ENCODE measurements around the gene HEPH.
"Not testable (repeated sequence)": the region's sequence is repeated elsewhere in the genome, so short reads cannot be mapped to it uniquely, and the experiment has no call there.

Gene HEPH

DNA sequence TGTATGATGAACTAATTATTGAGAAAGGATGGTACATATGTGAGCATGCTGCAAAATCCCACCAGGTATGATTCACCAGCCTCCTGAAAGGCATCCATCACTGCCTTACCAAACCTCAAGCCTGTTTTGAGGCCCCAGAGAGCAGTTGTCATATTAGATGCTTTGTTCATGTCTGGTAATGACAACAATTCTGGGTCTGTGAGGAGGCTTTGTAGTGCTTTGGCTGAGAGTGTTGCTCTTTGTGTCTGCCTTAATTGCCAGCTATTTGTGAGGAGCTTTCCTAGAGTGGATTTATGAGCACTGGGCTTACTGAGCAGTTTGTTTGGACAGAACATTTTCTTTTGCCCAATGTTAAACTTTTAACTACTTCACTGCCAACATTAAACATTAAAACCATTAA lies 69.2 kb downstream of the HEPH start:
- no peak for DNase-seq

GRCh38 chrX:66233904-66234303 lies 69.9 kb downstream of the HEPH start:
- not testable (repeated sequence) for DNase-seq

DNA sequence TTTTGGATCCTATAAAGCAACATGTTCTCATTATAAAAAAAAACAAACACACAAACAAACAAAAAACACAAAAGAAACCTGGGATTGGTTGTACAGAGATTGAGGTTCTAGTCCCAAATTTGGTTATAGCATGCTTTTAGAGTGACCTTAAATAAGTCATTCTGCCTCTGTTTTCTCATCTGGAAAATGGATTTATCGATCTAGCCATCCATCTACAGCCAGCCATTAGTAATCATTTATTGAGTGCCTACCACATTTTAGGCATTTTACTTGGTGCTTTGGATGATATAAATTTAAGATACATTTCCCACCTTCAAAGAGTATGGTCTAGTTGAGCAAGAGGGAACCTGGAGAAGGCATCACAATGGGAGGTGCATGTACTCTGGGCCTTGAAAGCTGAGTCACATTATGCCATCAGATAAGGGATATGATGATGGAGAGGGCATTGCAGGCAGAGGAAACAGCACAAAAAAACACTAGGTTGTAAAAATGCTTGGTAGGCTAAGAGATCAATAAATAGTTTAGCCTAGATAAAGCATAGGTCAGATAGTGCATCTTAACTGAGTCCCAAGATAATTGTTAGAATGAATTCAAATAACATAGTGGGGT lies 91.4 kb downstream of the HEPH start:
- no peak for DNase-seq

DNA sequence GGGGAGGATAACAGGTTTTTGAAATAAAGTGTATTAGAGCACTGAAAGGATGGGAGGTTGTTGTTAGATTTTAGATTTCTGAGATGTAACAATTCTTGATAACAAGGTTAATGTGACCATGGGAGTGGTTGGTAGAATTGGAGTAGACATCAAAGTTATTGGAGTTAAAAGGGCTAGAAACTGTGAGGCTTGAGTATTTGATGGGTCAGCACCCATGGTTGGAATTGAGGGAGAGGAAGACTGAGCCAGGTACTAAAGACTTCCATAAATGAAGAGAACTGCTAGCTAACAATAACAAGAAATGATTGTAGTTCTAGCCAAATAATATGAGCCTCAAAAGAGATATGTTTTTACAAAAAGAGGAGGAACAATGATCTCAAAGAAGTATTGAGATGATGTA lies 98.8 kb downstream of the HEPH start:
- no peak for DNase-seq

Data from hematopoietic multipotent progenitor cell treated with erythropoietin and hydrocortisone succinate and interleukin-3 and kit ligand, for 8 days (in vitro differentiated cells).